ENCODE data around the gene GNL1.
"Not testable (repeated sequence)": the region's sequence is repeated elsewhere in the genome, so short reads cannot be mapped to it uniquely, and the experiment has no call there.

GRCh38 chr6:30497261-30497599 is 59.1 kb downstream of the GNL1 start:
- TF ChIP-seq EP300 (IDR thresholded peaks at IDR 0.05; ENCODE audit: low read depth); CTCF (IDR thresholded peaks at IDR 0.05); POLR2AphosphoS5 (IDR thresholded peaks at IDR 0.05); POLR2A (IDR thresholded peaks at IDR 0.05): not testable (repeated sequence)
